ENCODE results near the gene CD83. TPM values are rescaled to one million over a fixed set of nuclear protein-coding genes. Genes with fewer than 3 reads are reported as not detected.

Gene CD83
- total RNA-seq, 1 experiment from 2014 or later: 6.5 TPM

GRCh38 chr6:14180609-14181008 is 63.0 kb downstream of the CD83 start:
- no TSS peak for BruUV-seq (replicated peaks)
- Mint-ChIP-seq H3K9me3 (ENCODE audit: low read depth, unreplicated experiment) (no peaks in the 10 kb centered on the region), H3K27ac (ENCODE audit: unreplicated experiment) (no peak overlapping the region), H3K4me3 (ENCODE audit: low read depth, unreplicated experiment) (no peak overlapping the region), H3K36me3 (ENCODE audit: insufficient read depth, unreplicated experiment) (no peaks in the 10 kb centered on the region), H3K4me1 (ENCODE audit: low read depth, unreplicated experiment) (no peaks in the 10 kb centered on the region), H3K27me3 (ENCODE audit: unreplicated experiment) (peaks cover 19% of the 10 kb centered on the region)
- CTCF ChIA-PET: no interaction called here
- no peak for TF ChIP-seq CTCF (IDR thresholded peaks at IDR 0.05; ENCODE audit: unreplicated experiment)
- DNase-seq: no peak
- intact Hi-C loops (cut with micrococcal nuclease; ENCODE audit: unreplicated experiment): no loop called here

GRCh38 chr6:14182916-14183315 is 65.3 kb downstream of the CD83 start:
- no peak for DNase-seq
- no TSS peak for BruUV-seq (replicated peaks)
- no peaks in the 10 kb centered on the region for H3K36me3 Mint-ChIP-seq (ENCODE audit: insufficient read depth, unreplicated experiment)
- intact Hi-C loops (cut with micrococcal nuclease; ENCODE audit: unreplicated experiment): no loop called here
- H3K4me3 Mint-ChIP-seq (ENCODE audit: low read depth, unreplicated experiment): no peak overlapping the region
- no peaks in the 10 kb centered on the region for H3K27me3 Mint-ChIP-seq (ENCODE audit: unreplicated experiment)
- H3K4me1 Mint-ChIP-seq (ENCODE audit: low read depth, unreplicated experiment): no peaks in the 10 kb centered on the region
- CTCF ChIA-PET: no interaction called here
- H3K27ac Mint-ChIP-seq (ENCODE audit: unreplicated experiment): no peak overlapping the region
- TF ChIP-seq CTCF (IDR thresholded peaks at IDR 0.05; ENCODE audit: unreplicated experiment): no peak
- no peaks in the 10 kb centered on the region for H3K9me3 Mint-ChIP-seq (ENCODE audit: low read depth, unreplicated experiment)

Other genes with a start within 250 kb of the CD83 start
- gene RNF182, start 192.8 kb upstream of the CD83 start, total RNA-seq (2022): 1.1 and 1.6 TPM in 2 replicates